Testis (tissue), 3 donors: Measurements from ENCODE around the gene APIP. TPM values are rescaled to one million over a fixed set of nuclear protein-coding genes. Genes with fewer than 3 reads are reported as not detected.

Experiments
- DNase-seq: peaks from one replicate; pipeline ENCODE4 v3.0.0-alpha.2; 2019
- H3K27ac ChIP-seq, 2 donors: fragments of 200-600 bp; sonication (generic); one replicate each; pipeline ENCODE4 v1.5.1; 2019
- H3K27me3 ChIP-seq: fragments of 200-600 bp; sonication (generic); one replicate; pipeline ENCODE4 v1.5.1; 2019
- H3K36me3 ChIP-seq: fragments of 200-600 bp; sonication (generic); one replicate; pipeline ENCODE4 v1.5.1; 2017; ENCODE audit warnings: low read depth; ENCODE audit errors: missing control alignments
- H3K4me1 ChIP-seq: fragments of 200-600 bp; sonication (generic); one replicate; pipeline ENCODE4 v1.5.1; 2019
- H3K4me3 ChIP-seq, 2 donors: fragments of 200-600 bp; sonication (generic); one replicate each; pipeline ENCODE4 v1.5.1; 2017 to 2019
- H3K9me3 ChIP-seq: fragments of 200-600 bp; sonication (generic); one replicate; pipeline ENCODE4 v1.5.1; 2017
- POLR2A ChIP-seq: fragments of 450-650 bp; IDR thresholded peaks from one replicate; pipeline ENCODE4 v1.6.1; 2017; ENCODE audit warnings: antibody characterized with exemption, mild to moderate bottlenecking, moderate library complexity
- WGBS, 2 donors: methylation state at CpG; one replicate each; pipeline ENCODE4 v1.1.5; 2018; 5-methylcytosine and 5-hydroxymethylcytosine counted together
- intact Hi-C: fragments of 100-400 bp; cut with DNase I; formaldehyde crosslinking; loops from one replicate; pipeline ENCODE4 v1.15.1; 2023; ENCODE audit warnings: low total_unique reads
- polyA plus RNA-seq: library from polyadenylated mRNA; stranded (reverse); fragments of 350-450 nt; fragmentation: Illumina TruSeq; extraction: RNeasy Lipid Tissue Mini Kit (QIAGEN cat#74804); gene quantifications from one replicate; pipeline ENCODE4 v1.2.3, GENCODE V29; 2014; ENCODE audit warnings: low read depth, low replicate concordance; ENCODE audit not compliant: insufficient read depth
- total RNA-seq, 2 donors: library from RNA; depleted of rRNA; stranded (reverse); fragments of >200 nt; gene quantifications; one replicate each; pipeline ENCODE4 v1.2.3, GENCODE V29; 2016
- TF ChIP-seq, protein P1 (sequence below), 3 experiments: fragments of 450-650 bp in 2 of 3; fragments of 200-600 bp in 1 of 3; sonication (generic) in 1 of 3; IDR thresholded peaks; one replicate each; pipeline ENCODE4 v1.5.1; 2016 to 2019; ENCODE audit warnings: antibody characterized with exemption in 3 of 3, mild to moderate bottlenecking in 2 of 3, moderate library complexity in 1 of 3

APIP gene
- total and polyA plus RNA-seq, 3 donors from 2014 or later, result 20.2 to 28.9 (median 27.7) TPM

DNA sequence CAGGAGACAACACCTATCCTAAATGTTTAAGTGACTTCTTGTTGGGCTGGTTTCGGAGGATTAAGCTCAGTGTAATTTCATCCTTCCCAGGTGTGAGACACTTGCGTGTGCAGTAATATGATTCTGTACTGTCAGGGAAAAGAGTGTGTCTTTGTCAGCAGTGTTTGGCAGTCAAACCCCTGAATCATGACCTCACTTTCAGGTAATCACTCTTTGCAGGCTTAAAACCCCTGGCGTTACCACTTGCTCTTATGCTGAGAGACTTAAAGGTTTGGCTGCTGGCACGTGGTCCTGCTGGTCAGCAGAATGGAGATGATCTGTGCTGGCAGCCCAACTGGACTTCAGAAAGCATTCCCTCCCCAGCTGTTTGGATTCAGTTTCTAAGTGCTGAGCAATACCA, 56.1 kb downstream of the APIP start:
- DNase-seq, result no peak
- TF ChIP-seq POLR2A, result no peak
- TF ChIP-seq, protein P1, sequence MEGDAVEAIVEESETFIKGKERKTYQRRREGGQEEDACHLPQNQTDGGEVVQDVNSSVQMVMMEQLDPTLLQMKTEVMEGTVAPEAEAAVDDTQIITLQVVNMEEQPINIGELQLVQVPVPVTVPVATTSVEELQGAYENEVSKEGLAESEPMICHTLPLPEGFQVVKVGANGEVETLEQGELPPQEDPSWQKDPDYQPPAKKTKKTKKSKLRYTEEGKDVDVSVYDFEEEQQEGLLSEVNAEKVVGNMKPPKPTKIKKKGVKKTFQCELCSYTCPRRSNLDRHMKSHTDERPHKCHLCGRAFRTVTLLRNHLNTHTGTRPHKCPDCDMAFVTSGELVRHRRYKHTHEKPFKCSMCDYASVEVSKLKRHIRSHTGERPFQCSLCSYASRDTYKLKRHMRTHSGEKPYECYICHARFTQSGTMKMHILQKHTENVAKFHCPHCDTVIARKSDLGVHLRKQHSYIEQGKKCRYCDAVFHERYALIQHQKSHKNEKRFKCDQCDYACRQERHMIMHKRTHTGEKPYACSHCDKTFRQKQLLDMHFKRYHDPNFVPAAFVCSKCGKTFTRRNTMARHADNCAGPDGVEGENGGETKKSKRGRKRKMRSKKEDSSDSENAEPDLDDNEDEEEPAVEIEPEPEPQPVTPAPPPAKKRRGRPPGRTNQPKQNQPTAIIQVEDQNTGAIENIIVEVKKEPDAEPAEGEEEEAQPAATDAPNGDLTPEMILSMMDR (IDR thresholded peaks at IDR 0.05), result no peak
- Histone ChIP-seq H3K27ac (no peak overlapping the region), H3K36me3 (no peaks in the 10 kb centered on the region), H3K4me3 (no peak overlapping the region), H3K4me1 (no peaks in the 10 kb centered on the region), H3K9me3 (no peaks in the 10 kb centered on the region), H3K27me3 (no peaks in the 10 kb centered on the region)
- intact Hi-C loops, result no loop called here
- 75 to 78% methylated on average over 4 of the region's 4 CpGs for WGBS, 2 donors

DNA sequence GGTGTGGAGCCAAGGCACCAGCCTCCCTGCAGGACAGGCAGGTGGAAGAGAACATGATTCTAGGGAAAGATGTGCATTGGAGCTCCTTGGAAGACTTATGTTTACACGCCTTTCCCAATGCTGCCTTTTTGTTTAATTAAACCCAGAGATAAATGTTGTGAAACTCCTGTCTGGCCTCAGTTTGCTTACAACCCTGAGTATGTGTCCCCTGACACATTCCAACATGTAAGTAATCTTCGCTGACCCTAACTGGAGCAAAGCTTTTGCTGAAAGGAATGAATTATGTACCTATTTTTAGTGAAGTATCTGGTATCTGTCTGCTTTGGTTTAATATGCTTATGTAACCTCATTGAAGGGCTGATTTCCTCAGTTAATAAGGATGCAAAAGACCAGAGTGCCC, 56.7 kb downstream of the APIP start:
- no peak overlapping the region for H3K27ac ChIP-seq
- 88 to 91% methylated on average over 2 of the region's 2 CpGs for WGBS, 2 donors
- no peaks in the 10 kb centered on the region for H3K4me1 ChIP-seq
- no peaks in the 10 kb centered on the region for H3K27me3 ChIP-seq
- TF ChIP-seq, protein P1 (IDR thresholded peaks at IDR 0.05), result no peak
- TF ChIP-seq POLR2A, result no peak
- no peak for DNase-seq
- H3K4me3 ChIP-seq, result no peak overlapping the region
- intact Hi-C loops, result no loop called here
- H3K36me3 ChIP-seq, result no peaks in the 10 kb centered on the region
- H3K9me3 ChIP-seq, result no peaks in the 10 kb centered on the region

DNA sequence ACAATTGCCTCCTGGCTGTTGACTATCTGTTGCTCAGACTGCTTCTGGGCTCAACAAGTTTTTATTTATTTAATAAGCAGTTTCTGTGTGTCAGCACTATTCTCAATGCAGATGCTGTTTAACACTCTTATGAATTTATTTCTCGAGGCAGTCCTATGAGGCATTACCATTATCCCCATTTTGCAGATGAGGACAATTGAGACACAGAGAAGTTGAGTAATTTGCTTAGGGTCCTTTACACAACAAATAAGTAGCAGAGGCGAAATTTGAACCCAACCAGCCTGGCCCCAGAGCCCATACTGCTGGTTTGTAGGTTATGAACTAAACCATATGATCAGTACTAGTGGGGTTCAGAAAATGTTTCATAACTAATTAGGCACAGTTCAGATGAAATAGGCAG, 58.7 kb downstream of the APIP start:
- intact Hi-C loops, result no loop called here
- Histone ChIP-seq H3K27me3 (no peaks in the 10 kb centered on the region), H3K27ac (no peak overlapping the region), H3K36me3 (no peaks in the 10 kb centered on the region), H3K4me1 (no peaks in the 10 kb centered on the region), H3K9me3 (no peaks in the 10 kb centered on the region), H3K4me3 (no peak overlapping the region)
- no peak for TF ChIP-seq POLR2A
- TF ChIP-seq, protein P1 (IDR thresholded peaks at IDR 0.05), result no peak
- no peak for DNase-seq
- 92 to 98% methylated on average over 2 of the region's 2 CpGs for WGBS, 2 donors

DNA sequence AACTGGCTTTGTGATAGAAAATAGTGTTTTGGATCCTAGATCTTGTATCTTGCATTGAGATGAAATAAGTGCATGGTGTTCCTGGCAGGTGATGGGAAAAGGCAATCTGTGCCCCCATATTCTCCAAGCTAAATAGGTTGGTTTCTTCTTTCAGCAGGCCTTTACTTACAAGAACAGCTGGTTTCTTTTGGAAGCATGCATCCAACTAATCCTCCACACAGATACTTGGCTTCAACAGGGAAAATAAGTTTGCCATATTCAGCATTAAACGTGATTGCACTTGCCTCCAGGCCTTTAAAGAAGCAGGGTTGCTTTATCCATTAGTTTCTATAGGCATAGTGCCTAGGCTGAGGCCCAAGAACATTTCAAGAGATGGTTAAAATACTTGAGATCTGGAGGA, 59.9 kb downstream of the APIP start:
- no peak for TF ChIP-seq POLR2A
- TF ChIP-seq, protein P1 (IDR thresholded peaks at IDR 0.05), result no peak
- Histone ChIP-seq H3K36me3 (no peaks in the 10 kb centered on the region), H3K4me1 (no peaks in the 10 kb centered on the region), H3K4me3 (no peak overlapping the region), H3K27me3 (no peaks in the 10 kb centered on the region), H3K27ac (no peak overlapping the region), H3K9me3 (no peaks in the 10 kb centered on the region)
- intact Hi-C loops, result no loop called here
- 72 to 78% methylated on average over 1 of the region's 1 CpG for WGBS, 2 donors
- DNase-seq, result no peak

DNA sequence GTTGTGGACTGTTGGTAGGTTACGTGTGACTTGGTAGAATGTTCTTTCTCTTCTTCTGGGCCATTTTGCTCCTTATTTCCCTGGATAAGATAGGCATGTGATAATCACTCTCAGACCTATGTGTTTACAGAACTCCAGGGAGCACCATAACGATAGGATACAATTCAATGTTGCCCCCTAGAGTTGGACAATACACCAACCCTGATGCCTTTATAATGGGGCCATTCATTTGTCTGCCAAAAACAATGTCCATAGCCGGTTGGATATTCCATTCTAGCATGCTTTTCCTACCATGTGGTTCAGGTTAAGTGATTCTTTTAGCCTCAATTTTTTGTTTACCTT, 60.5 kb downstream of the APIP start:
- 84 to 89% methylated on average over 3 of the region's 3 CpGs for WGBS, 2 donors
- no peak for TF ChIP-seq POLR2A
- TF ChIP-seq, protein P1 (IDR thresholded peaks at IDR 0.05), result no peak
- no peak overlapping the region for H3K27ac ChIP-seq

More for the DNA sequence above, 60.5 kb downstream of the APIP start:
- no peak for DNase-seq
- Histone ChIP-seq H3K36me3 (no peaks in the 10 kb centered on the region), H3K9me3 (no peaks in the 10 kb centered on the region), H3K4me3 (no peak overlapping the region), H3K27me3 (no peaks in the 10 kb centered on the region), H3K4me1 (no peaks in the 10 kb centered on the region)
- intact Hi-C loops, result no loop called here
